HEK293T (cell line): ENCODE results near the gene EDN1.

Experiments used
- CTCF ChIA-PET: fragments of 350-600 bp; formaldehyde crosslinking; extraction: SDS; loops from one replicate; lab custom pipeline; 2021; ENCODE audit warnings: antibody characterized with exemption, inconsistent platforms; lab: Yijun Ruan, JAX
- POLR2A ChIA-PET: fragments of 350-600 bp; formaldehyde crosslinking; extraction: SDS; loops from one replicate; lab custom pipeline; 2020; ENCODE audit warnings: antibody characterized with exemption, inconsistent platforms; lab: Yijun Ruan, JAX
- DNase-seq: peaks from one replicate; pipeline ENCODE4 v3.0.0; 2012; ENCODE audit warnings: mixed read lengths; ENCODE audit errors: extremely low spot score
- ARNT ChIP-seq: fragments of 450-650 bp; IDR thresholded peaks from 2 replicates; pipeline ENCODE4 v1.6.1; 2017; ENCODE audit warnings: mild to moderate bottlenecking
- BHLHE40 ChIP-seq: fragments of 450-650 bp; IDR thresholded peaks from 2 replicates; pipeline ENCODE4 v1.6.1; 2016; ENCODE audit warnings: mild to moderate bottlenecking, moderate library complexity, borderline replicate concordance
- CTBP1 ChIP-seq: fragments of 450-650 bp; IDR thresholded peaks from 2 replicates; pipeline ENCODE4 v1.6.1; 2016; ENCODE audit warnings: borderline replicate concordance
- ELF4 ChIP-seq: fragments of 450-650 bp; IDR thresholded peaks from 2 replicates; pipeline ENCODE4 v1.6.1; 2017; ENCODE audit warnings: antibody characterized with exemption
- FOXA1 ChIP-seq: fragments of 450-650 bp; IDR thresholded peaks from 2 replicates; pipeline ENCODE4 v1.6.1; 2016; ENCODE audit warnings: mild to moderate bottlenecking
- FOXK2 ChIP-seq: fragments of 450-650 bp; IDR thresholded peaks from 2 replicates; pipeline ENCODE4 v1.6.1; 2016; ENCODE audit warnings: mild to moderate bottlenecking
- FOXM1 ChIP-seq: fragments of 450-650 bp; IDR thresholded peaks from 2 replicates; pipeline ENCODE4 v1.6.1; 2017; ENCODE audit warnings: mild to moderate bottlenecking, borderline replicate concordance
- HDGF ChIP-seq: fragments of 450-650 bp; IDR thresholded peaks from 2 replicates; pipeline ENCODE4 v1.6.1; 2017; ENCODE audit warnings: antibody characterized with exemption, borderline replicate concordance
- L3MBTL2 ChIP-seq: fragments of 450-650 bp; conservative IDR thresholded peaks from 2 replicates; pipeline ENCODE4 v1.6.1; 2016; ENCODE audit warnings: mild to moderate bottlenecking
- LEF1 ChIP-seq: fragments of 450-650 bp; IDR thresholded peaks from 2 replicates; pipeline ENCODE4 v1.6.1; 2017; ENCODE audit warnings: mild to moderate bottlenecking, borderline replicate concordance
- NFRKB ChIP-seq: fragments of 450-650 bp; IDR thresholded peaks from 2 replicates; pipeline ENCODE4 v1.6.1; 2016; ENCODE audit warnings: mild to moderate bottlenecking, moderate library complexity
- SP1 ChIP-seq: fragments of 450-650 bp; IDR thresholded peaks from 2 replicates; pipeline ENCODE4 v1.6.1; 2017
- SUZ12 ChIP-seq: fragments of 450-650 bp; IDR thresholded peaks from 2 replicates; pipeline ENCODE4 v1.6.1; 2016; ENCODE audit warnings: mild to moderate bottlenecking
- TARDBP ChIP-seq: fragments of 450-650 bp; IDR thresholded peaks from 2 replicates; pipeline ENCODE4 v1.6.1; 2016
- ZNF384 ChIP-seq: fragments of 450-650 bp; IDR thresholded peaks from 2 replicates; pipeline ENCODE4 v1.6.1; 2016
- TF ChIP-seq, protein P1 (sequence below): fragments of 450-650 bp; IDR thresholded peaks from 2 replicates; pipeline ENCODE4 v1.6.1; 2016

EDN1 gene

GRCh38 chr6:12293235-12293930, 3.2 kb downstream of the EDN1 start:
- POLR2A ChIA-PET = no interaction called here
- no peak for DNase-seq
- CTCF ChIA-PET = interaction anchor here (0.6 to 4.5 kb wide), 2 partner anchors 92 to 312 kb away, joined by 3 to 53 read pairs; no protein-coding TSS in a partner anchor
- TF ChIP-seq SUZ12 (no peak), ELF4 (no peak), LEF1 (no peak), BHLHE40 (no peak), FOXA1 (no peak), ZNF384 (no peak), SP1 (no peak), TARDBP (no peak), NFRKB (no peak)
- TF ChIP-seq, protein P1, sequence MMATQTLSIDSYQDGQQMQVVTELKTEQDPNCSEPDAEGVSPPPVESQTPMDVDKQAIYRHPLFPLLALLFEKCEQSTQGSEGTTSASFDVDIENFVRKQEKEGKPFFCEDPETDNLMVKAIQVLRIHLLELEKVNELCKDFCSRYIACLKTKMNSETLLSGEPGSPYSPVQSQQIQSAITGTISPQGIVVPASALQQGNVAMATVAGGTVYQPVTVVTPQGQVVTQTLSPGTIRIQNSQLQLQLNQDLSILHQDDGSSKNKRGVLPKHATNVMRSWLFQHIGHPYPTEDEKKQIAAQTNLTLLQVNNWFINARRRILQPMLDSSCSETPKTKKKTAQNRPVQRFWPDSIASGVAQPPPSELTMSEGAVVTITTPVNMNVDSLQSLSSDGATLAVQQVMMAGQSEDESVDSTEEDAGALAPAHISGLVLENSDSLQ = no peak

- POLR2A ChIA-PET = no interaction called here
- TF ChIP-seq FOXA1 (no peak), SUZ12 (no peak), FOXM1 (no peak), SP1 (no peak), FOXK2 (no peak), ZNF384 (no peak), TARDBP (no peak)
Observed at GRCh38 chr6:12293931-12294807, 4.0 kb downstream of the EDN1 start.

GRCh38 chr6:12294851-12295536, 4.8 kb downstream of the EDN1 start:
- ChIA-PET POLR2A (no interaction called here), CTCF (interaction anchor here (0.6 to 1.3 kb wide), 2 partner anchors 9 to 440 kb away, joined by 3 to 5 read pairs; no protein-coding TSS in a partner anchor)
- TF ChIP-seq ARNT (no peak), ELF4 (no peak), CTBP1 (no peak), FOXK2 (no peak), FOXA1 (no peak), SUZ12 (no peak), ZNF384 (no peak), SP1 (no peak), TARDBP (no peak), LEF1 (no peak), HDGF (no peak), BHLHE40 (no peak), L3MBTL2 (no peak)
- TF ChIP-seq, protein P1 = no peak
- no peak for DNase-seq

More at GRCh38 chr6:12293931-12294807, 4.0 kb downstream of the EDN1 start:
- CTCF ChIA-PET = interaction anchor here (1.3 kb wide), 1 partner anchor 9 kb away, joined by 5 read pairs; no protein-coding TSS in a partner anchor
- DNase-seq = no peak

DNA sequence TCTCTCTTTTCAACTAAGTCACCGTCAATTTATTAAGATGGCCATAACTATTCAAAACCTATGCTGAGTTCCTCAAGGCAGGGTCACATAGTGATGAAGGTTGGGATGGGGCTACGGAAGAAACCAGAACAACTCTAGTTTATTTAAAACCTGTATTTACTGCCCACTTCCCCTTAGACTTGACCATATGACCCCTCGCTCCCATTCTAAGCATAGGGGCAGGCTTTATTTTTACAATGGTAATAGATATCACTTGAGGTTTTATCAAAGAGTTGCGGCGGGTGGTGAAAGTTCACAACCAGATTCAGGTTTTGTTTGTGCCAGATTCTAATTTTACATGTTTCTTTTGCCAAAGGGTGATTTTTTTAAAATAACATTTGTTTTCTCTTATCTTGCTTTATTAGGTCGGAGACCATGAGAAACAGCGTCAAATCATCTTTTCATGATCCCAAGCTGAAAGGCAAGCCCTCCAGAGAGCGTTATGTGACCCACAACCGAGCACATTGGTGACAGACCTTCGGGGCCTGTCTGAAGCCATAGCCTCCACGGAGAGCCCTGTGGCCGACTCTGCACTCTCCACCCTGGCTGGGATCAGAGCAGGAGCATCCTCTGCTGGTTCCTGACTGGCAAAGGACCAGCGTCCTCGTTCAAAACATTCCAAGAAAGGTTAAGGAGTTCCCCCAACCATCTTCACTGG, 5.5 kb downstream of the EDN1 start:
- ChIA-PET CTCF (interaction anchor here (1.3 kb wide), 1 partner anchor 8 kb away, joined by 5 read pairs; no protein-coding TSS in a partner anchor), POLR2A (no interaction called here)
- TF ChIP-seq TARDBP = no peak
- TF ChIP-seq ZNF384 = no peak
- TF ChIP-seq, protein P1 = no peak
- TF ChIP-seq SUZ12 = no peak
- no peak for TF ChIP-seq ELF4
- no peak for TF ChIP-seq FOXM1
- no peak for TF ChIP-seq L3MBTL2
- no peak for TF ChIP-seq SP1
- no peak for TF ChIP-seq ARNT
- no peak for TF ChIP-seq CTBP1
- TF ChIP-seq FOXK2 = no peak
- no peak for TF ChIP-seq HDGF
- no peak for TF ChIP-seq LEF1
- no peak for DNase-seq

GRCh38 chr6:12296255-12296573, 6.1 kb downstream of the EDN1 start:
- POLR2A ChIA-PET = no interaction called here
- DNase-seq = no peak
- TF ChIP-seq ELF4 (no peak), L3MBTL2 (no peak), NFRKB (no peak), FOXK2 (no peak), FOXA1 (no peak), FOXM1 (no peak), BHLHE40 (no peak), CTBP1 (no peak), TARDBP (no peak), SP1 (no peak)
- TF ChIP-seq, protein P1 = no peak
- CTCF ChIA-PET = no interaction called here
